ENCODE measurements around the gene MYO3B. TPM values are rescaled to one million over a fixed set of nuclear protein-coding genes. Genes with fewer than 3 reads are reported as not detected.

Gene MYO3B
- total and polyA plus RNA-seq, 2 of the 8 experiments (the other 6 are each of a cell fraction or from before 2014, with no cell fraction given) = 0.17 to 0.19 TPM

GRCh38 chr2:170336408-170336807, 158.5 kb downstream of the MYO3B start:
- H2BK5ac ChIP-seq (ENCODE audit: low read depth, low read length) = no peak overlapping the region
- no peak overlapping the region for H4K5ac ChIP-seq (ENCODE audit: insufficient read length, low read depth, low read length)
- peaks cover 0 to 3% (median 0%) of the 10 kb centered on the region in 4 experiments; a peak in 1 of 8 replicates for H3K36me3 ChIP-seq (ENCODE audit: control insufficient read depth in 2 of 4, insufficient read depth in 4 of 4, low read length in 3 of 4)
- H3K14ac ChIP-seq (ENCODE audit: insufficient read length) = no peak overlapping the region
- no peak overlapping the region for H3K4me2 ChIP-seq (ENCODE audit: insufficient read depth in 1 of 2, low read depth in 2 of 2, low read length in 2 of 2)
- H3K79me1 ChIP-seq (ENCODE audit: low read depth, low read length) = no peaks in the 10 kb centered on the region
- no peaks in the 10 kb centered on the region for H3K27me3 ChIP-seq (replicated peaks in 1 of 4; ENCODE audit: control insufficient read depth in 3 of 4, extremely low read depth in 1 of 4, insufficient read depth in 3 of 4, low read length in 3 of 4)
- no peak overlapping the region for H3K18ac ChIP-seq (ENCODE audit: extremely low read depth, low read length)
- ChIA-PET POLR2A (ENCODE audit: partially characterized antibody) (no interaction called here), CTCF (ENCODE audit: partially characterized antibody) (interaction anchor here (0.8 to 3.6 kb wide), 8 partner anchors 11 to 380 kb away, joined by 3 to 22 read pairs (median 4); no protein-coding TSS in a partner anchor)
- H3K56ac ChIP-seq (replicated peaks; ENCODE audit: insufficient read length, low read depth, low read length) = no peak overlapping the region
- no peaks in the 10 kb centered on the region for H3K9me3 ChIP-seq (ENCODE audit: insufficient read depth in 2 of 2, low read depth in 1 of 2, low read length in 1 of 2)
- DNase-seq (ENCODE audit: low read depth in 1 of 2, low spot score in 2 of 2) = no peak
- H3K9ac ChIP-seq (replicated peaks in 1 of 4; ENCODE audit: extremely low read depth in 1 of 4, low read depth in 3 of 4, low read length in 3 of 4) = no peak overlapping the region
- no peak overlapping the region for H3K27ac ChIP-seq (ENCODE audit: low read depth, low read length)
- H2BK15ac ChIP-seq (ENCODE audit: low read length) = no peak overlapping the region
- H3K4me3 ChIP-seq (ENCODE audit: extremely low read depth in 1 of 4, insufficient read depth in 2 of 4, low read depth in 3 of 4, low read length in 4 of 4) = no peak overlapping the region
- no peak overlapping the region for H4K8ac ChIP-seq (ENCODE audit: extremely low read depth, insufficient read depth, low read length)
- H2BK12ac ChIP-seq (ENCODE audit: low read depth, low read length) = no peak overlapping the region
- no peak for FAIRE-seq
- WGBS, 2 experiments (ENCODE audit: extremely low coverage in 1 of 2, insufficient coverage in 1 of 2, insufficient read length in 1 of 2, insufficient replicate concordance in 2 of 2, low coverage in 1 of 2, low lambda C conversion rate in 2 of 2, missing lambda C conversion rate in 1 of 2) = 89% methylated on average over 2 of the region's 2 CpGs; no CpG with 5 or more reads in 1 of the 2 experiments
- no peak overlapping the region for H2BK120ac ChIP-seq (replicated peaks; ENCODE audit: low read depth, low read length)
- no peaks in the 10 kb centered on the region for H3K79me2 ChIP-seq (ENCODE audit: control insufficient read depth in 1 of 2, insufficient read depth in 2 of 2, low read length in 2 of 2)
- H2AFZ ChIP-seq (ENCODE audit: low read length) = no peak overlapping the region
- no peak overlapping the region for H2BK20ac ChIP-seq (ENCODE audit: low read length)
- no peaks in the 10 kb centered on the region for H3K23me2 ChIP-seq (ENCODE audit: low read depth, low read length)
- no peak overlapping the region for H3K23ac ChIP-seq (ENCODE audit: insufficient read length)
- H2AK5ac ChIP-seq (ENCODE audit: low read depth, low read length) = no peak overlapping the region
- H4K91ac ChIP-seq (replicated peaks; ENCODE audit: insufficient read length, low read length) = no peak overlapping the region
- no peak overlapping the region for H3K4ac ChIP-seq (replicated peaks; ENCODE audit: insufficient read length, low read depth, low read length)
- no peaks in the 10 kb centered on the region for H4K20me1 ChIP-seq (replicated peaks in 1 of 2; ENCODE audit: control insufficient read depth in 1 of 2, insufficient read depth in 2 of 2, low read length in 2 of 2)
- H3K4me1 ChIP-seq (replicated peaks in 1 of 4; ENCODE audit: control insufficient read depth in 3 of 4, insufficient read depth in 4 of 4, low read length in 3 of 4) = peaks cover 0 to 13% (median 8%) of the 10 kb centered on the region in 4 experiments; a peak in 4 of 7 replicates
- TF ChIP-seq TBP (IDR thresholded peaks at IDR 0.05; ENCODE audit: low read depth, low read length) (no peak), SRF (IDR thresholded peaks at IDR 0.05; ENCODE audit: low read depth, low read length) (no peak)
